Measurements from ENCODE around the gene DMD.

- TF ChIP-seq TAF1 (IDR thresholded peaks at IDR 0.05; ENCODE audit: low read depth, low read length): no peak
- TF ChIP-seq CBX5 (IDR thresholded peaks at IDR 0.05; ENCODE audit: low read depth, low read length): no peak
- no peak for TF ChIP-seq POLR2A (IDR thresholded peaks at IDR 0.05; ENCODE audit: control extremely low read depth in 1 of 2, low read depth in 2 of 2, low read length in 2 of 2)
- TF ChIP-seq CTCF (IDR thresholded peaks at IDR 0.05; ENCODE audit: control extremely low read depth in 1 of 3, insufficient read depth in 1 of 3, low read depth in 1 of 3, low read length in 3 of 3): no peak
- no peak for TF ChIP-seq TEAD4 (IDR thresholded peaks at IDR 0.05; ENCODE audit: low read depth, low read length)
- no peak for TF ChIP-seq TAF7 (optimal IDR thresholded peaks at IDR 0.05; ENCODE audit: borderline replicate concordance, low read depth, low read length)
- TF ChIP-seq EP300 (IDR thresholded peaks at IDR 0.05; ENCODE audit: borderline replicate concordance in 1 of 2, low read depth in 2 of 2, low read length in 2 of 2): no peak
- TF ChIP-seq POLR2AphosphoS5 (IDR thresholded peaks at IDR 0.05; ENCODE audit: low read depth, low read length): no peak
- TF ChIP-seq USF2 (IDR thresholded peaks at IDR 0.05; ENCODE audit: low read length): no peak
- no peak for TF ChIP-seq ZNF274 (IDR thresholded peaks at IDR 0.05; ENCODE audit: borderline replicate concordance, extremely low read depth, low read length)
- TF ChIP-seq SIN3A (conservative IDR thresholded peaks at IDR 0.05 in 1 of 2, IDR thresholded peaks at IDR 0.05 in 1 of 2; ENCODE audit: low read depth in 1 of 2, low read length in 2 of 2): no peak
- no peak for TF ChIP-seq SIX5 (IDR thresholded peaks at IDR 0.05; ENCODE audit: low read depth, low read length)
Observed at GRCh38 chrX:31126205-31126604, 2085.1 kb downstream of the DMD start.

Data from H1 (cell line).